NCI-H526 (cell line): Measurements from ENCODE around the gene KIF16B.

ENCODE experiments used
- DNase-seq, 2 experiments: peaks; one replicate each; lab custom pipeline; 2025; lab: John Stamatoyannopoulos, UW

KIF16B gene

GRCh38 chr20:16352751-16353416 lies 220.4 kb downstream of the KIF16B start:
- DNase-seq: no peak

- DNase-seq: no peak
Observed at GRCh38 chr20:16352321-16352720, 220.9 kb downstream of the KIF16B start.

- no peak for DNase-seq
Observed at GRCh38 chr20:16351415-16351814, 221.8 kb downstream of the KIF16B start.

- DNase-seq: no peak
Observed at GRCh38 chr20:16350465-16350864, 222.8 kb downstream of the KIF16B start.

GRCh38 chr20:16349523-16350260 lies 223.6 kb downstream of the KIF16B start:
- no peak for DNase-seq

GRCh38 chr20:16346956-16347355 lies 226.3 kb downstream of the KIF16B start:
- DNase-seq: no peak

- DNase-seq: no peak
Observed at GRCh38 chr20:16337707-16338106, 235.5 kb downstream of the KIF16B start.

GRCh38 chr20:16327606-16328005 lies 245.6 kb downstream of the KIF16B start:
- DNase-seq: no peak

GRCh38 chr20:16321291-16321690 lies 252.0 kb downstream of the KIF16B start:
- DNase-seq: no peak

GRCh38 chr20:16317445-16318362 lies 255.5 kb downstream of the KIF16B start:
- DNase-seq: no peak

- no peak for DNase-seq
Observed at GRCh38 chr20:16316513-16316912, 256.7 kb downstream of the KIF16B start.

- no peak for DNase-seq
Observed at GRCh38 chr20:16314748-16315159, 258.5 kb downstream of the KIF16B start.

- no peak for DNase-seq
Observed at GRCh38 chr20:16314320-16314719, 258.9 kb downstream of the KIF16B start.

GRCh38 chr20:16313917-16314316 lies 259.3 kb downstream of the KIF16B start:
- no peak for DNase-seq

GRCh38 chr20:16312998-16313397 lies 260.2 kb downstream of the KIF16B start:
- no peak for DNase-seq

- DNase-seq: no peak
Observed at GRCh38 chr20:16311756-16312155, 261.5 kb downstream of the KIF16B start.

GRCh38 chr20:16308754-16309153 lies 264.5 kb downstream of the KIF16B start:
- DNase-seq: no peak

- no peak for DNase-seq
Observed at GRCh38 chr20:16302818-16303217, 270.4 kb downstream of the KIF16B start.

- DNase-seq: no peak
Observed at GRCh38 chr20:16301986-16302385, 271.3 kb downstream of the KIF16B start.

GRCh38 chr20:16299897-16300296 lies 273.4 kb downstream of the KIF16B start:
- no peak for DNase-seq

- DNase-seq: no peak
Observed at GRCh38 chr20:16296931-16297330, 276.3 kb downstream of the KIF16B start.

- no peak for DNase-seq
Observed at GRCh38 chr20:16295534-16295933, 277.7 kb downstream of the KIF16B start.

GRCh38 chr20:16293590-16293989 lies 279.7 kb downstream of the KIF16B start:
- DNase-seq: no peak
